HK-2 (cell line): ENCODE data around the gene PITRM1.

Source experiments
- DNase-seq: peaks from one replicate; pipeline ENCODE4 v3.0.0-alpha.2; 2018; ENCODE audit not compliant: unreplicated experiment

PITRM1 gene

GRCh38 chr10:3102720-3103427, 69.7 kb downstream of the PITRM1 start:
- no peak for DNase-seq

DNA sequence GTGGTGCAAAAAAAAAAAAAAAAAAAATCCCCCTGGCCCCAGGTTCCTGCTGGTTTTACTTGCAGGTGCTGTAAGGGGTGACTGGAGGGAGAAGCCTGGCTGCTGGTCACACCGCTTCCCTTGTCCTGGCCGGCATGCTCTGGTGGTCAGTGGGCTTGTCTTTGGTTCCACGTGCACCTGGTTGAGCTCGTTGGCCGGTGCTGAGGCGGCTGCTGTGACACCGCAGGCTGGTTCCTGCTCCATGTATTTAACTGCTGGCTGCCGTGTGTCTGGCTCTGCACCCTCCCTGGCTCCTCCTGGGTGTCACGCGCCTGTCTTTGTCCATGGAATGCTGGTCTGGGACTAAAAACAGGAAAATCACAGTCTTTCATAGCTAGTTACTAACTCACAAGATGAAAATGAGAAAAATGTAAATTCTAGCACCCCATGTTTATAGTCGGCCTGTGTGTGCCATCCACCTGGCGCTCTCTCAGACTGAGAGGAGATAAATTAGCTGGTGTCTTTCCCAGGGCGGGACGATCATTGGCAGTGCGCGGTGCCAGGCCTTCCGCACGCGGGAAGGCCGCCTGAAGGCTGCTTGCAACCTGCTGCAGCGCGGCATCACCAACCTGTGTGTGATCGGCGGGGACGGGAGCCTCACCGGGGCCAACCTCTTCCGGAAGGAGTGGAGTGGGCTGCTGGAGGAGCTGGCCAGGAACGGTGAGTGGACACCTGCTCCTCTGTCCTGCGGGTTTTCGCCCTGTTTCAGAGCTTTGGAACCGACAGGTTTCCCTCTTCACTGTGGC, 71.5 kb downstream of the PITRM1 start:
- no peak for DNase-seq

DNA sequence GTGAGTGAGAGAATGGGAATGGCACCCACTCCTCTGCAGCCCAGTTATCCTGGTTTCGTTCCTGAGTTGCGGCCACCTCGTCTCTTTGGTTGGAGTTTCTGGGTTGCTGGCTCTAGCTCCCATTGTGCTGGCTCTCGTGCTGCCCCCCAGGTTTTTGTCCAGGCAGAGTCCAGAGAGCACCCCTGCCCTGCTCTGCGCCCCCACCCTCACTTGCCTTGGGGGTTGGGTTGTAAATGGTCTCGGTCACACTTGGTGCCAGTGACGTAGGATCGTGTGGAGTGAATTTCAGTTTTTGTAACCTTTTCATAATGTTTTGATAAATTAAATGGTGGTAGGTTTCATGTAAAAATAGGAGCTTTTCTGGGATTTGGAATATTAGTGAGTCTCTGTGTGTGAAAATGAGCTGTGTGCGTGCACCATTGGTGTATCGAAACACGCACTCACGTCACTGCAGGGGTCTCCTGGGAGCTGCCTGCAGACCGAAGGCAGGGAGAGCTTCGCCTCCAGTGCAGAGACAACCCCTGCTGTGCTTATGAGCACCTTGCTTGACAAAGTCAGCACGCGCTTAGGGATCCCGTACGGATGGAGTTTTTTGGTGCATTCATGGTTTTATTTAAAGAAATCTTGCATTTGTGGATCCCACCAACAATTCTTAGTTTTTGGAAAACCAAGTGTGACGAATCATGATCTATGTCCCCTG, 72.3 kb downstream of the PITRM1 start:
- no peak for DNase-seq

GRCh38 chr10:3099291-3100092, 73.1 kb downstream of the PITRM1 start:
- DNase-seq = no peak

DNA sequence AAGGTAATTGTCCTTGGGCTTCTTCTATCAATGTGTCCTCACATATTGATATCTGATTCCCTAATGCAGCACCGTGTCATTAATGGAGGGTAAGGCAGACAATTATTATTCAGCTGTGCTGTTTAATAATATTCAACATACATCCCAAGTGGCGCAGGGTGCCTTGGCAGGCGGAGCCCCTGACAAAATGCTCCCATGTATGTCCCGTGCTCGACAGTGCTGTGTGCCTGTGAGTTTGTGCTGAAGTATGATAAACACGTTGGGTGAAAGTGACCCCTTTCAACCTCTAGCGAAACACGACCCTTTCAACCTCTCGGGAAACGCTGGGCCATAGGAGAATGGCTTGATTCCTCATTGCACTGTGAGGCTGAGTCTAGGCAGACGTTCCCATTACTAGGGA, 73.9 kb downstream of the PITRM1 start:
- no peak for DNase-seq

DNA sequence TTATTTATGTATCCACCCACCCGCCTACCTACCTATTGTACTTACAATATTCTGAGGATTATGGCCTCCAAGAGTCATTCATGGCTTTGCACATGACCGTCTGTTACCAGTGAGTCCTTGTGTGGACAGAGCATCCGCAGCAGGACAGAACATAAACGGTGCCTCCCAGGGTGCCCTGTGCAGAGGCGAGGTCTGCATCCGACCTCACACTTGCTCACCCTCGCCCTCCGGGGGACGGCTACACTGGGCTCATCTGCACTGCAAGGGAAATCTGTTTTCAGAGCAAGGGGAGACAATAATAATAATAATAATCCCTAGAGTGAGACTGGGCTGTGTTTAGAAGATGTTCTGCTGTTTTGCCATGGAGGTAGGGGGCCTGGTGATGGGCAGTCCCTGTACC, 75.4 kb downstream of the PITRM1 start:
- no peak for DNase-seq

- no peak for DNase-seq
These were observed 76.4 kb downstream of the PITRM1 start for GRCh38 chr10:3096149-3096548.

- peak; percentile 58 for DNase-seq
These were observed 77.0 kb downstream of the PITRM1 start for GRCh38 chr10:3095373-3096139.

GRCh38 chr10:3094609-3095036, 78.0 kb downstream of the PITRM1 start:
- DNase-seq = no peak

DNA sequence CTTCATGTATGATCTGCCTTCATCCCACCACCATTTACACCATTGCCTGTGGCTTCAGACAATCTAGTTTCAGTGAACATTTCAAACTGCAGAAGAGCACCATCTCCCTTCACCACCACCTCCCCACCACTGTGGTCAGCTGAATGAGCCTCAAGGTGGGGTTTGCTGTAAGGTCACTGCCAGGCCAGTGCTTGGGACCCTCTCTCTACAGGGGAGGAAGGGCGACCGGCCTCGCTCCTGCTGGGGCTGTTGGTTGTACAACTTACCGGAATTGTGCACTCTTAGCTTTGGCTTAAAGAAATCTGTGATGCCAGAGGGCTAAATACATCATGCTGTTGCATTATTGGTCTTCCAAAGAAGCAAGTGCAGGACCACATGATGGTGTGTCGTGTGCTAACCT, 78.6 kb downstream of the PITRM1 start:
- DNase-seq = no peak

DNA sequence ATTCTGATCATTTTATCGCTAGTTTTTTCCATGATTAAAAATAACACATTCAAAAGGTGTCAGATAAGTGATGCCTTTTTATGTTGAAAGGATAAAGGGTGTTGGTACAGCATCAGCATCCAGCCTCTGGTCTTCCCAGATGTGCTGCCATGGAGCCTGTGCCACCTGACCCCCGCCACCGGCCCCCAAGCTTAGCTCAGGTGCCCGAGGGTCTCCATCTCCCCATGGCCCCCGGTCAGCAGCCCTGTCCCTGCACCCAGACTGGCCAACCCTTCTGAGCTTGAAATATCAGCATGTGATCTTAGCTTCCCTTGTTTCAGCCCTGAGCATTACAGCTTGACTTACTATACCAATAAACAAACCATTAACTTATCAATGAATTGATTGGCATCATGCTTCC, 80.7 kb downstream of the PITRM1 start:
- DNase-seq = no peak

DNA sequence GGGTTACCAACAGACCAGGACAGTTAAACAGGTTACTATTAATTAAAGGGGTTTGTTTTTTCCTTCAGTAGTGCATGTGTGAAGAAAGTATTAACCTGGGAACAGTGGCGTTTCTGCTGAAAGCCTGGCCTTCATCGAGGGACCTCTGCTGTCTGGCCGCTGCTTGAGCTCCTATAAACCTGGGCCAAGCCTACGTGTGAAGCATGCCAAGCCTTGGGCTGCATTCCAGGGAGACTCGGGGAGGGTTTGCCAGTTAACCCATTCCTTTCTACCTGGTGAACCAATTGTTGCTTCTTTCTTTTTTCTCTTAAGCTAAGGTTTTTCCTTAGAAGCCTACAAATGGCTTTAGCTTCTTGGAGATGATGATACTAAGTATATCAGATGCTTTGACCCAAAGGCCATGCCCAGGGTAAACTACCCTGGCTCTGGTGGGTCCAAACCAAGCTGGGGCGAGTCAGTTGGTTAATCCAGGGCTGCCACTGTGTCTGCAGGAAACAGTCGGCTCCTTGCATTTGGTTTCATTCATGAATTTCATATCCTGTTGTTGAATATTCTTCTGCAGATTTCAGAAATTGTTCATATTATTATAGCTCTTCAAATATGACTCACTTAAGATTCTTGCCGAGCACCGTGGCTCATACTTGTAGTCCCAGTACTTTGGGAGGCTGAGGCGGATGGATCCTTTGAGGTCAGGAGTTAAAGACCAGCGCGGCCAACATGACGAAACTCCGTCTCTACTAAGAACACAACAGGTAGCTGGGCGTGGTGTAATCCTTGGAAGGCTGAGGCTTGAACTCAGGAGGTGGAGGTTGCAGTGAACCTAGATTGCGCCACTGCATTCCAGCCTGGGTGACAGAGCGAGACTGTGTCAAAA, 81.4 kb downstream of the PITRM1 start:
- DNase-seq = peak; percentile 59

GRCh38 chr10:3090388-3090787, 82.2 kb downstream of the PITRM1 start:
- no peak for DNase-seq
